Neural progenitor cell (in vitro differentiated cells): ENCODE results near the gene SAMD11.

Source experiments
- EZH2 ChIP-seq: fragments of 200-600 bp; sonication (generic); IDR thresholded peaks from 2 replicates; pipeline ENCODE4 v1.6.1; 2017; ENCODE audit warnings: antibody characterized with exemption, mild to moderate bottlenecking, moderate library complexity
- EZH2phosphoT487 ChIP-seq: fragments of 200-600 bp; sonication (generic); IDR thresholded peaks from 2 replicates; pipeline ENCODE4 v1.6.1; 2017; ENCODE audit warnings: antibody characterized with exemption
- TF ChIP-seq, protein P1 (sequence below): fragments of 200-600 bp; sonication (generic); IDR thresholded peaks from 2 replicates; pipeline ENCODE4 v1.5.1; 2017; ENCODE audit warnings: antibody characterized with exemption, mild to moderate bottlenecking

DNA sequence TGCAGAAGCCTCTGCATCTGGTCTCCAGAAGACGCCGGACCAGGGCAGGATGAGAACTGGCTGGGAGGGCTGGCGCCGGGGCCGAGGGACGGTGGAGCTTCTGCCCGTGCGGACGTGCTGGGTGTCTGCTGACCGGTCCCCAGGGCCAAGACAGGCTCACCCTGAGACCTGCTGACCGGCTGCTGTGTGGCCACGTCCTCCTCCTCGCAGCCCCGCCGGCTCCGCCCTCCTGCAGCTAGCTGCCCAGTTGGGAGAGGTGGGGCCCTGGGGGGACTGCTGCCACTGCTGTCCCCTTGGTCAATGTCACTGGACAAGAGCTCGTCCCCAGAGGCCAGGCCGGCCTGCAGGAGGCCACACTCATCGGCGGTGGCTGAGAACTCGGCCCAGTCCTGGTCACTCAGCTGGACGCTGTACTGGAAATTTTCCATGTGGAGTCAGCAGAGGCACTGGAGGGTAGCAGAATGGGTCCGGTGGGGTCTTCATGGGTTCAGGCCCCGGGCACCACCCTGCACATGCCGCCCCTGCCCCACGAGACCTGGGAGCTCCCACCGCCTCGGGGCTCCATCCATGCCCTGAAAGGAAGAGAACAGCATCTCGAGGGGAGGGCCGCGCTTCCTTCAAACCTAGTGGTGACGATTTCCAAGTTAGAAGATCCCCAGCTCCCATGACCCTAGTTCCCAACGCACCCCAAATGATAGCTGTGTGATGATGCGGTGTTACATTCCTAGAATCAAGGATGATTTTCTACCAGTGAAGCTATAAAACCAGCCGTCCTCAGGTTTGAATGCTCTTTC is 57.1 kb downstream of the SAMD11 start:
- TF ChIP-seq EZH2 (no peak), EZH2phosphoT487 (no peak)
- TF ChIP-seq, protein P1, sequence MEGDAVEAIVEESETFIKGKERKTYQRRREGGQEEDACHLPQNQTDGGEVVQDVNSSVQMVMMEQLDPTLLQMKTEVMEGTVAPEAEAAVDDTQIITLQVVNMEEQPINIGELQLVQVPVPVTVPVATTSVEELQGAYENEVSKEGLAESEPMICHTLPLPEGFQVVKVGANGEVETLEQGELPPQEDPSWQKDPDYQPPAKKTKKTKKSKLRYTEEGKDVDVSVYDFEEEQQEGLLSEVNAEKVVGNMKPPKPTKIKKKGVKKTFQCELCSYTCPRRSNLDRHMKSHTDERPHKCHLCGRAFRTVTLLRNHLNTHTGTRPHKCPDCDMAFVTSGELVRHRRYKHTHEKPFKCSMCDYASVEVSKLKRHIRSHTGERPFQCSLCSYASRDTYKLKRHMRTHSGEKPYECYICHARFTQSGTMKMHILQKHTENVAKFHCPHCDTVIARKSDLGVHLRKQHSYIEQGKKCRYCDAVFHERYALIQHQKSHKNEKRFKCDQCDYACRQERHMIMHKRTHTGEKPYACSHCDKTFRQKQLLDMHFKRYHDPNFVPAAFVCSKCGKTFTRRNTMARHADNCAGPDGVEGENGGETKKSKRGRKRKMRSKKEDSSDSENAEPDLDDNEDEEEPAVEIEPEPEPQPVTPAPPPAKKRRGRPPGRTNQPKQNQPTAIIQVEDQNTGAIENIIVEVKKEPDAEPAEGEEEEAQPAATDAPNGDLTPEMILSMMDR = no peak
